Measurements from ENCODE around the gene MN1.
A peak's percentile ranks its signal among the peaks of the same experiment; 100 is the strongest.
"Not testable (repeated sequence)": the region's sequence is repeated elsewhere in the genome, so short reads cannot be mapped to it uniquely, and the experiment has no call there.

MN1 gene

GRCh38 chr22:27749597-27750225 lies 51.8 kb downstream of the MN1 start:
- H3K4me1 ChIP-seq (ENCODE audit: insufficient read depth, insufficient read length), result peaks cover 17% of the 10 kb centered on the region

GRCh38 chr22:27748751-27749191 lies 52.8 kb downstream of the MN1 start:
- H3K4me1 ChIP-seq (ENCODE audit: insufficient read depth, insufficient read length), result peaks cover 17% of the 10 kb centered on the region
- H3K9me3 ChIP-seq (ENCODE audit: insufficient read depth, low read length), result no peaks in the 10 kb centered on the region
- H3K4me3 ChIP-seq (ENCODE audit: insufficient read length, low read depth), result no peak overlapping the region
- H3K27me3 ChIP-seq (ENCODE audit: insufficient read depth, insufficient read length), result no peaks in the 10 kb centered on the region
- DNase-seq (ENCODE audit: low read depth, low spot score), result no peak
- TF ChIP-seq YY1 (IDR thresholded peaks at IDR 0.05; ENCODE audit: insufficient read depth, insufficient read length) (no peak), SUZ12 (IDR thresholded peaks at IDR 0.05; ENCODE audit: extremely low read depth, insufficient read depth, insufficient read length) (no peak), ZNF274 (IDR thresholded peaks at IDR 0.05; ENCODE audit: low read depth, low read length) (no peak)
- H3K36me3 ChIP-seq (ENCODE audit: insufficient read depth, insufficient read length, low read length), result peaks cover 11% of the 10 kb centered on the region
- H3K9ac ChIP-seq (ENCODE audit: insufficient read length, low read depth), result peak overlapping the region; percentile 24

More at GRCh38 chr22:27749597-27750225, 51.8 kb downstream of the MN1 start:
- TF ChIP-seq ZNF274 (IDR thresholded peaks at IDR 0.05; ENCODE audit: low read depth, low read length), result no peak
- TF ChIP-seq YY1 (IDR thresholded peaks at IDR 0.05; ENCODE audit: insufficient read depth, insufficient read length), result no peak
- TF ChIP-seq SUZ12 (IDR thresholded peaks at IDR 0.05; ENCODE audit: extremely low read depth, insufficient read depth, insufficient read length), result no peak
- no peak for DNase-seq (ENCODE audit: low read depth, low spot score)
- no peaks in the 10 kb centered on the region for H3K27me3 ChIP-seq (ENCODE audit: insufficient read depth, insufficient read length)
- no peak overlapping the region for H3K4me3 ChIP-seq (ENCODE audit: insufficient read length, low read depth)
- peaks cover 11% of the 10 kb centered on the region for H3K36me3 ChIP-seq (ENCODE audit: insufficient read depth, insufficient read length, low read length)
- H3K9me3 ChIP-seq (ENCODE audit: insufficient read depth, low read length), result no peaks in the 10 kb centered on the region
- peak overlapping the region; percentile 39 for H3K9ac ChIP-seq (ENCODE audit: insufficient read length, low read depth)

GRCh38 chr22:27748349-27748748 lies 53.2 kb downstream of the MN1 start:
- no peak for DNase-seq (ENCODE audit: low read depth, low spot score)

GRCh38 chr22:27747396-27748221 lies 53.9 kb downstream of the MN1 start:
- no peak for DNase-seq (ENCODE audit: low read depth, low spot score)
- no peak overlapping the region for H3K4me3 ChIP-seq (ENCODE audit: insufficient read length, low read depth)
- H3K27me3 ChIP-seq (ENCODE audit: insufficient read depth, insufficient read length), result no peaks in the 10 kb centered on the region
- peaks cover 14% of the 10 kb centered on the region for H3K4me1 ChIP-seq (ENCODE audit: insufficient read depth, insufficient read length)
- no peaks in the 10 kb centered on the region for H3K9me3 ChIP-seq (ENCODE audit: insufficient read depth, low read length)
- peak overlapping the region; percentile 42 for H3K9ac ChIP-seq (ENCODE audit: insufficient read length, low read depth)
- TF ChIP-seq YY1 (IDR thresholded peaks at IDR 0.05; ENCODE audit: insufficient read depth, insufficient read length) (no peak), ZNF274 (IDR thresholded peaks at IDR 0.05; ENCODE audit: low read depth, low read length) (no peak), SUZ12 (IDR thresholded peaks at IDR 0.05; ENCODE audit: extremely low read depth, insufficient read depth, insufficient read length) (no peak)
- H3K36me3 ChIP-seq (ENCODE audit: insufficient read depth, insufficient read length, low read length), result peaks cover 6% of the 10 kb centered on the region

More at GRCh38 chr22:27748349-27748748, 53.2 kb downstream of the MN1 start:
- H3K36me3 ChIP-seq (ENCODE audit: insufficient read depth, insufficient read length, low read length), result peaks cover 11% of the 10 kb centered on the region
- no peak for TF ChIP-seq ZNF274 (IDR thresholded peaks at IDR 0.05; ENCODE audit: low read depth, low read length)
- TF ChIP-seq YY1 (IDR thresholded peaks at IDR 0.05; ENCODE audit: insufficient read depth, insufficient read length), result no peak
- H3K9ac ChIP-seq (ENCODE audit: insufficient read length, low read depth), result no peak overlapping the region
- peaks cover 17% of the 10 kb centered on the region for H3K4me1 ChIP-seq (ENCODE audit: insufficient read depth, insufficient read length)
- no peak overlapping the region for H3K4me3 ChIP-seq (ENCODE audit: insufficient read length, low read depth)
- H3K9me3 ChIP-seq (ENCODE audit: insufficient read depth, low read length), result no peaks in the 10 kb centered on the region
- H3K27me3 ChIP-seq (ENCODE audit: insufficient read depth, insufficient read length), result no peaks in the 10 kb centered on the region

- Histone ChIP-seq H3K36me3 (ENCODE audit: insufficient read depth, insufficient read length, low read length) (peaks cover 6% of the 10 kb centered on the region), H3K4me3 (ENCODE audit: insufficient read length, low read depth) (no peak overlapping the region), H3K4me1 (ENCODE audit: insufficient read depth, insufficient read length) (peaks cover 14% of the 10 kb centered on the region), H3K9me3 (ENCODE audit: insufficient read depth, low read length) (no peaks in the 10 kb centered on the region), H3K27me3 (ENCODE audit: insufficient read depth, insufficient read length) (no peaks in the 10 kb centered on the region), H3K9ac (ENCODE audit: insufficient read length, low read depth) (no peak overlapping the region)
- no peak for DNase-seq (ENCODE audit: low read depth, low spot score)
- no peak for TF ChIP-seq YY1 (IDR thresholded peaks at IDR 0.05; ENCODE audit: insufficient read depth, insufficient read length)
- TF ChIP-seq ZNF274 (IDR thresholded peaks at IDR 0.05; ENCODE audit: low read depth, low read length), result no peak
- TF ChIP-seq SUZ12 (IDR thresholded peaks at IDR 0.05; ENCODE audit: extremely low read depth, insufficient read depth, insufficient read length), result no peak
Observed at GRCh38 chr22:27746918-27747317, 54.6 kb downstream of the MN1 start.

- DNase-seq (ENCODE audit: low read depth, low spot score), result no peak
- Histone ChIP-seq H3K4me3 (ENCODE audit: insufficient read length, low read depth) (no peak overlapping the region), H3K9me3 (ENCODE audit: insufficient read depth, low read length) (peaks cover 8% of the 10 kb centered on the region; the same call in 1 of the 2 replicates), H3K36me3 (ENCODE audit: insufficient read depth, insufficient read length, low read length) (peaks cover 3% of the 10 kb centered on the region), H3K27me3 (ENCODE audit: insufficient read depth, insufficient read length) (no peaks in the 10 kb centered on the region), H3K9ac (ENCODE audit: insufficient read length, low read depth) (no peak overlapping the region), H3K4me1 (ENCODE audit: insufficient read depth, insufficient read length) (peaks cover 10% of the 10 kb centered on the region)
- TF ChIP-seq YY1 (IDR thresholded peaks at IDR 0.05; ENCODE audit: insufficient read depth, insufficient read length), result no peak
Observed at GRCh38 chr22:27745809-27746208, 55.7 kb downstream of the MN1 start.

GRCh38 chr22:27745154-27745553 lies 56.4 kb downstream of the MN1 start:
- no peak overlapping the region for H3K4me3 ChIP-seq (ENCODE audit: insufficient read length, low read depth)
- no peaks in the 10 kb centered on the region for H3K27me3 ChIP-seq (ENCODE audit: insufficient read depth, insufficient read length)
- no peak for DNase-seq (ENCODE audit: low read depth, low spot score)
- peaks cover 9% of the 10 kb centered on the region for H3K4me1 ChIP-seq (ENCODE audit: insufficient read depth, insufficient read length)
- TF ChIP-seq ZNF274 (IDR thresholded peaks at IDR 0.05; ENCODE audit: low read depth, low read length) (no peak), YY1 (IDR thresholded peaks at IDR 0.05; ENCODE audit: insufficient read depth, insufficient read length) (no peak)
- no peak overlapping the region for H3K9ac ChIP-seq (ENCODE audit: insufficient read length, low read depth)
- H3K36me3 ChIP-seq (ENCODE audit: insufficient read depth, insufficient read length, low read length), result peaks cover 10% of the 10 kb centered on the region
- peaks cover 15% of the 10 kb centered on the region; the same call in 1 of the 2 replicates for H3K9me3 ChIP-seq (ENCODE audit: insufficient read depth, low read length)

- H3K4me3 ChIP-seq (ENCODE audit: insufficient read length, low read depth), result peak overlapping the region; percentile 24
- DNase-seq (ENCODE audit: low read depth, low spot score); H3K27me3 ChIP-seq (ENCODE audit: insufficient read depth, insufficient read length); H3K9ac ChIP-seq (ENCODE audit: insufficient read length, low read depth); H3K4me1 ChIP-seq (ENCODE audit: insufficient read depth, insufficient read length): not testable (repeated sequence)
- H3K9me3 ChIP-seq (ENCODE audit: insufficient read depth, low read length), result peaks cover 24% of the 10 kb centered on the region; the same call in 1 of the 2 replicates
- peaks cover 19% of the 10 kb centered on the region for H3K36me3 ChIP-seq (ENCODE audit: insufficient read depth, insufficient read length, low read length)
Observed at GRCh38 chr22:27744078-27744477, 57.5 kb downstream of the MN1 start.
